Fibroblast of peridontal ligament (primary cell): Measurements from ENCODE around the gene EEFSEC.

ENCODE experiments used
- DNase-seq: peaks from one replicate; pipeline ENCODE4 v3.0.0-alpha.2; 2010; ENCODE audit errors: extremely low read depth

The EEFSEC gene

DNA sequence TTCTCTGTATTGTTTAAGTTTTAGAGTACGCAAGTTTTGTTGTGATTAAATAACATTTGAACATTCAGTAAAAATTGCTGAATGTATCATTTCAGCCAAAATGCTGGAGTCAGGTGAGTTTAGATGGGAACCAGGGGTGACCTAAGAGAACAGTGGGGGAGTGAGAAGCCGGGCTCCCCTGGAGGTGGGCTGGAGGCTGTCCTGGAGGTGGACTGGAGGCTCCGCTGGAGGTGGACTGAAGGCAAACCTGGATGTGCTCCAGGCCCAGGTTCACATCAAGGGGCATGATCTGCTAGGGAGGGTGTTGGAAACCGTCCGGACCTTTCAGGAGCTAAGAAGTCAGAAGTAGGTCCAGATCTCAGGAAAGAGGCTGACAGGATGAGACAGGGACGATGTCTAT, 289.7 kb downstream of the EEFSEC start:
- no peak for DNase-seq

DNA sequence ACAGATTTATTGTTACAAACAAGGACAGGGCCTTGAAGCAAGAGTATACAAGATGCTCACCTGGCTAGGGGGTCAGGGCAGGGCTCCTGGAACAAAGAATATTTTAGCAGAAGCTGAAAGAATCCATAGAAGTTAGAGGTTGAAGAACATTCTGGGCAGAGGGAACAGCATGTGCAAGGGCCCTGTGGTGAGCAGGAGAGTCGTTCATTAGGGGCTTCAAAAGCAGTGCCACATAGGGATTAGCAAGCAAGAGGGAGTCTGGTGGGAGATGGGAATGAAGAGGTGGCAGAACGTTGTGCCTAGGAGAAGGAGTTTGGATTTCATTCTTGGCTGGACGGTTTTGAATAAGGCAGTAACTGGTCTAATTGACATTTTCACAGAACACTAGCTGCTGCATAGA, 290.5 kb downstream of the EEFSEC start:
- no peak for DNase-seq

DNA sequence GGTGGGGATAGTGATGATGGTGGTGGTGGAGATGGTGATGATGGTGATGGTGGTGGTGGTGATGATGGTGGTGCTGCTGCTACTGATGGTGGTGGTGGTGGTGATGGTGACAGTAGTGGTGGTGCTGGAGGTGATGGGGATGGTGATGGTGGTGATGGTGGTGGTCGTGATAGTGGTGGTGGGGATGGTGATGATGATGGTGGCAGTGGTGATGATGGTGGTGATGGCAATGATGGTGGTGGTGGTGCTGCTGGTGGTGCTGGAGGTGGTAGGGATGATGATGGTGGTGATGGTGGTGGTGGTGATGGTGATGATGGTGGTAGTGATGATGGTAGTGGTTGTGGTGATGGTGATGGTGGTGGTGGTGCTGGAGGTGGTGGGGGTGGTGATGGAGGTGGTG, 292.1 kb downstream of the EEFSEC start:
- no peak for DNase-seq

DNA sequence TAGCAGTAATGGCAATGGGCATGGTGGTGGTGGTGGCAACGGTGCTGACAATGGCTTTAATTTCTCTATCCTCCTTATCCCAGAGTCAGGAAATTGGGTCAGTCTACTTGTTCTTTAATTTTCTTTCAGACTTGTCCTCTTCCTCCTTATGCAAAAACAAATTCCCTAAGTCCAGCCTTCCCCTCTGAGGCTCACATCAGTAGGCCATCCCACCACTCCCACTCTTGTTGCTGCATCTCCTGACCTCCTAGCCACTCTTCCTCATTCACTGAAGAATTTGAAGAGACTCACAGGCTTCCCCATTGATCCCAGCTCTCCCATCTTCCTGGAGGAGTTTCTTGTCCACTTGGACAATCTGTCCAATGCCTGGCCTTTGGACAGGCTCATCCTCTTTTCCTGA, 293.5 kb downstream of the EEFSEC start:
- DNase-seq: no peak

DNA sequence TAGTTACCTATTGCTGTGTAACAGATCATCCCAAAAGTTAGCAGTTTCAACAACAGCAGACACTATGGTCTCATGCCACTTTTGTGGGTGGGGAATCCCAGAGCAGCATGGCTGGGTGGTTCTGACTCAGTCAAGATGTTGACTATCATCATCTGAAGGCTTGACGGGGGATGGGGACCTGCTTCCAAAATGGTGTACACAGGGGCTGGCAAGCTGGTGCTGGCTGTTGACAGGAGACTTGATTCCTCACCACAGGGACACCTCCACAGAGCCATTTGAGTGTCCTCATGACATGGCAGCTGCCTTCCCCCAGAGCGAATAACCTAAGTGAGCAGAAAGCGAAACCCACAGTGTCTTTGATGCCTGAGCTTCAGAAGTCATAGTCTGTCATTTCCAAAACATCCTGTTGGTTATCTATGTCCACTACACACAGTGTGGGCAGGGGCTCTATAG, 294.3 kb downstream of the EEFSEC start:
- DNase-seq: no peak

DNA sequence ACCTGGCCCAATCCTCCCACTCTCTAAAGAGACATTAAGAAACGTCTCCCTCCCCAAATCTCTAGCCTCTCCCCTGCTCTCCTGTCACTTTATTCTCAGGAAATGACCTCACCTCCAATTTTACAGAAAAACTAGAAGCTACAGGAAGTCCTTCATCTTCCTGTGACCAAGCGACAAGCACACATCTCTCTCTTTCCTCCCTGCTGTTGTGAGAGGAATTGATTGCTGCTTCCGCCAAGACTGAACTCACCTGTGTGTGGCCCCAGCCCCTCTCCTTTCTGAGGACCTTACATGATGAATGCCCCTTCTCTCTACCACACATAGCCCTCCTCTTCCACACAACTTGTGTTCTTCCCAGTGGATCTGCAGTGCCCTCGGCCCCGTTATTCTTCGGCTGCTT, 295.2 kb downstream of the EEFSEC start:
- no peak for DNase-seq

DNA sequence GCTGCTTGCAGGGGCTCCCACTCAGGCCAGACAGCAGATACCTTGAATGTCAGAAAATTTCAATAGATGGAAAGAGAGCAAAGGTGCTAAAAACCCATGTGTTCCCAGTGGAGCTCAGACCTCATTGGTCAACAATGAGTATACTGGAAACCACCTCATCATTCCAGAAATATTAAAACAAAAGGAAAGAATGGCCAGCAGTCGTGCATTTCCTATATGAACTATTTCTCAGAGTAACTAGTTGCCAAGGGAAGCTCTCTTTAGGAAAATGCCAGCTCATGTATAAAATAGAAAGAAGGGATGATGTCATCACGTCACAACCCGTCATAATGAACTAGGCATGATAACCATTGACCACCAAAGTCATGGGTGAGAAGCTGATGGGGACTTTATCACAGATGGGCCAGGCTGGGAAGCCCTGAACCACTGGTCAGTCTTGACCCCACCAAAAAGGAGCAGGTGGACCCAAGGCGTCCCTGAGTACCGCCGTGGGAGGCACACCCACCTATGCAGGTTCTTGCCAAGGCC, 295.9 kb downstream of the EEFSEC start:
- DNase-seq: no peak

DNA sequence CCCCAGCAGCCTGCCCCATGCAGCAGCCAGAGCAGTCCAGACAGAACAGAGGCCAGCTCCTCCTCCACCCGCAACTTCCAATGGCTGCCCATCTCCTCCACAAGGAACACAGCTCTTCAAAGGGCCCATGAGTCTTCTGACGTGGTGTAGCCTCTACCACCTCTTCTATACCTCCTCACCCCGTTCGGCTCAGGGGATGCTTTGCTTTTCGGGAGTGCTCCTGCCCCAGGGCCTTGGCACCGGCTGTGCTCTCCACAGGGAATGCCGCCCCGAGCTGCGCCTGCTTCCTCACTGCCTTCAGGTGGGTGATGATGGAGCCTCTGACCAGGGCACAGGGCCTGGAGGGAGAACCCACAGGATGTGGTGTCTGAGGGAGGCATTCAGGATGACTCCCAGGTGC, 298.8 kb downstream of the EEFSEC start:
- DNase-seq: no peak

DNA sequence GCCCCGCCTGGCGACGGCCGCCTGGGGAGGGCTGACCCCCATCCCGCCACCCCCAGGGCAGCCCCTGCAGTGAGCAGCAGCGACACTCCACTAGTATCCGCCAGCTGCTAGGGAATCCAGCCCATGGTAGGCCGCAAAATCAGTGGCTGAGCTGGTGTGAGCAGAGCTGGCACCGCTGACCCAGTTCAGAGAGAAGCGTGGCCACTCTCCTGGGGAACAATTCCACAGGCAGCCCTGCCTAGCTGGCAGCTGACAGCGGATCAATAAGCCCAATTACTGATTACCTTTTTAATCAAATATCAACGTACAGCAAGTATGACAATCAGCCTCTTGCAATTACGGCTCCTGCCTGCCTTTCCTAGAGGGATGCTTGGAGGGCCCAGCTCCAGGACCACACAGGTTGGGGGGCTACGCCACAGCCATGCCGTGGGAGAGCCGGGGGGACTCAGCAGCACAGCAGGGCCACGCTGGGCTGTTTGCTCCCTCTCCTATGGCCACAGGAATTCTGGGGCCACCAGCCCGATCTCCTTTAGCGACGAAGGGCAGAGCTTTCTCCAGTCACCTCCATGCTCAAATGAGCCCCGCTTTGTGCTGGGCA, 299.5 kb downstream of the EEFSEC start:
- DNase-seq: no peak

DNA sequence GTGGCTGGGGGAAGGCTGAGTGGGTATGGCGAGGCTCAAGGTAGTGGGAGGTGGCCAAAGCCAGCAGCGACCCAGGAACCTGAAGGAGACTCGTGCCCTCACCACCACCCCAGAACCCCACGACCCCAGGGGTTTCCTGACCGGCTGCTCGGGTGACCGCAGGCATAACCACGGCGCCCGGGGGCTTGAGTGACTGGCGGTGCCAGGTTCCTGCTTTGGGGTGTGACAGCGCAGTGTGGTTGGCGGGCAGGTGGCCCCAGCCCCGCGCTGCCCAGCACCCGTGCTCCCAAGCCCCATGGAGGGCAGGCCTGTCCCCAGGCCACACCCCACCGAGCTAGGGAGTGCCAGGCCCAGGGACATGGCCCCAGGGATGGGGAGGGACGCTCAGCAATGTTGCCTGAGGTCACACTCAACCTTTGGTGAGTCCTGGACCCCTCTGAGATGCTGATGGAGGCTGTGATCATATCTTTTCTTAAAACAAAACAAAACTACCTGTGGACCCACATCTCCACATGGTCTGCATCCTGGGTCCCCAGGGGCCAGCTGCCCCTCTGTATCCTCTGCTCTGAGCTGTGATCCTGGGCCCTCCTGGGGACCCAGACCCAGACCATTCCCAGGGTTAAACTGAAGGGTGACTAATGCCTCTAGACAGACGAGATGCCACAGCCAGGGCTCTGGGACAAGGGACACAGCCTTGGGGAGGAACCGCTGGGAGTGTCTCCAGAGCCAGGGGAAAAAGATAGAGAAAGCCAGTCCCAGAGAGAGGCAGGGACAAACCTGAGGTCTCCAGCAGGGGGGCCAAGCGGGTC, 300.4 kb downstream of the EEFSEC start:
- DNase-seq: no peak

DNA sequence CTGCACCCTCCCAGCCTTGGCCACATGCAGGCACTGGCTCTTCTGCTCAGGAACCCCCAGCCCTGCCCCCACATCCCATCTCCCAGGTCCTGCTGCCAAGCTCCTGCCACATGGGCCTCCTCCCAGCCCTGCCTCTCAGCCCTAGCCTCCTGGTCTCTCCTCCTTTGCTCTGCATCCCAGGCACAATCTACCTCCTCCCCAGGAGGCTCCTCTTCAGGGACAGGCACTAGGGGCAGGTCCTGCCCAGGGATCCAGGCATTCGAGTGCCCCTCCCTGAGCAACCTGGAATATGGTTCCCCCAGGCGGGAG, 301.0 kb downstream of the EEFSEC start:
- DNase-seq: no peak

DNA sequence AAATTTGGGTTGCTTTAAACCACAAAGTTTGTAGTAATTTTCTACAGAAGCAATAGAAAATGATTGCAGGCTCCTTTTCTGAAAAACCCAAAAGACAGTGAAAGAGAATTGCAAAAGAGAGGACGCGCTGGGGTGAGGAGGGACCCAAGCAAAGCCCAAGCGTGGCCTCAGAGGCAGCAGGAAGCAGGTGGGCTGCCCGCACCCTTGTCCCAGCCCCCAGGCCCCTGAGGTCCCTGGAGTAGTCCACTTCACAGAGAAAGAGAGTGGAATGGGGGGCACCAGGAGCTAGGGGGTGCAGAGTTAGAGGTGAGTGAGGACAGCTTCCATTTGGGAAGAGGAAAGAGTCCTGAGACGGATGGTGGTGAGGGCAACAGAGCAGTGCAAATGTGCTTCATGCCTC, 301.8 kb downstream of the EEFSEC start:
- no peak for DNase-seq

DNA sequence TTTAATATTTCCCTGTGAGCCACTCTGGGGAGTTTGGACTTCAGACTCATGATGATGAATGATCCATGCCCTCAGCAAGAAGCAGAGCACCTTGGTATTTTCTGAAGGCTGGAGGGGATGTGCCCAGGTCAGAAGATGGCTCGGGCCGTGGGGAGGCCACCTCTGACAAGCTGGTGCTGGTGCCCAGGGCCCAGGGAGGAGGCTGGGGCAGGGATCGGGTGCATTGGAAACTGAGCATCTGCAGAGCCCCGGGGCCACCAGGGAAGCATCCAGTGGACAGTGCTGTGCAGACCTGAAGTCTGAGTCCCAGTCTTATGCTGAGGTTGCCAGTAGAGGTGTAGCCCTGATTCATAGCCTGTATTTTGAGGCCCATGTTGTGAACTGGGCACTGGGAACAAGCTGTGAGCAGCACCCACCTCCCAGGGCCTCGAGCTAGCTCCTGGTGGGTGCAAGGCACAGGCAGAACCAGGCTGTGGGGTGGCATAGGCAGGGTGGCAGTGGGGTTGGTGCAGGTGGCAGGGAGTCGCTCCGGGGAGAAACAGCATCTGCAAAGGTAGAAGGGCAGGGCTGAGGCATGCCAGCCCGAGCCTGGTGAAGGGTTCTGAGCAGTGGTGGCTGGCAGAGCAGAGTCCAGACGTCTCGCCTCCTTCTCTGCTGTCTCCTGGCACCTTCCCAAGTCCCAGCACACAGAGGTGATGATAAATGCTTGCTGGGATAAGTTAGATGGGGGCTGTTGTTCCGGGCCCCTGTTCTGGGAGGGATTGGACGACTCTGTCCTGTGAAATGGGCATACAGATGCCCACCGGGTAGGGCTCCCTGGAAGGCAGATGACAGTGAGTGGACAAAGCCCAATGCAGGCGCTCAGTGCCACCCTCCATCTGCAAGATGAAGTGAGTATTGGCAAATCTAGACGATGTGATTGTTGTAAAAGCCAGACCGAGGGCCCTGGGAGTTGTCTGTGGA, 302.8 kb downstream of the EEFSEC start:
- DNase-seq: no peak

DNA sequence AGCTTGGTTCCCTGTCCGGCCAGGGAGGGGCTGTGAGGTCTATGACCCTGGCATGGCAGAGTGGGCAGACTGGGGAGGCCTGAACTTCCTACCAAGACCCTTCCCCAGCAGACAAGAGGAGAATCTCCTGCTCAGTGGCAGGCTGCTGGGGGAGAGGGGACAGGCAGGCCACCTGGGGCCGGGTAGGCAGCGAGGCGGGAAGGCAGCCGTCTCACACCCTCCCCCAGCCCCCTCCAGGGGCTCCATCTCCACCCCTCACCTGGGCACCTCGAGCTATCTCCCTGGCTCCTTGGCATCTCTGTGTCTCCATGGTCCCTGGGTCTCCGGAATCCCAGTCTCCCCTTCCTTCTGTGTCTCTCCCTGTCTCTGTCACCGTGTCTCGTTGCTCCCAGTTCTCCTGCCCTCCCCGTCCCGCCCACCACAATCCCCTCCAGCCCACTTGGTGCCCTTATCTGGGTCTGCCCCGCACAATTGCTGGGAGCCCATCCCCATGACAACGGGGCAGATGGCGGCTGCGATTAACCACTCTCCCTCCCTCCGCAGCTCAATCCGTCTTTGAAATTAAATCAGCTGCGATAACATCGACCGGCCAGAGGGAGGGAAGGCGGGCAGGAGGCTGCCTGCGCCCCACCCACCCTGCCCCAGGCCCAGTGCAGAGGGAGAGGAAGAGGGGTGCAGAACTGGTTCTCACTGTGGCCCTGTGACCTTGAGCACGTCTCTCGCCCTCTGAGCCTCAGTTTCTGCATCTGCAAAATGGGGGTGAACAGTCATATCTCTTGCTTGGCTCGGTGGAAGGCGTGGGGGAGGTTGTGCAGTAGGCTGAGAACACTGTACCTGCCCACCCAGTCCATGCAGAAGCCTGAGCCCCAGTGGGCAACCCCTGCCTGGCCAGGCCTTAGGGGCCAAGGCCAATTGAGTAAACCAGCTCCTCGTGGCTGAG, 303.8 kb downstream of the EEFSEC start:
- DNase-seq: no peak

DNA sequence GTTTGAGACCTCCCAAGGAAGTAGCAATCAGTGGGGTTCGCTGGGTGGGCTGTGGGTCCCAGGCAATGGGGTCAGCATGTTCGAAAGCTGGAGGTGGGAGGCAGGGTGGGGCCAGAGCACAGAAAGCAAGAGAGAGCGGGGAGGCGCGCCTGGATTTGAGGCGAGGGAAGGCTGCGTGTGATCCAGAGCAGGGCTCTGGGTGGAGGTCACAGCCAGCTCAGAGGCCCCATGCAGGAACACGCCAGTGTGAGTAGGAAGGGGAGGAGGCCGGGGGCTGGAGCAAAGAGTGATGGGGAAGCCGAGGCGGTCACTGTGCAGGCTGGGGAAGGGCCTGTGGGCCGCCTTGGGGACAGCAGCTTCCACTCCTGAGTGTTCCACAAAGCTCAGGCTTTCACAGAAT, 304.7 kb downstream of the EEFSEC start:
- DNase-seq: no peak
